Calu3 (cell line): ENCODE results near the gene FSCN2. TPM values are rescaled to one million over a fixed set of nuclear protein-coding genes. Genes with fewer than 3 reads are reported as not detected.

Experiments
- Bru-seq: library from RNA; stranded (reverse); fragments of 400-500 nt; gene quantifications from one replicate; lab custom pipeline; 2021; lab: Mats Ljungman, UMichigan
- BruChase-seq, 2 experiments: library from RNA; stranded (reverse); fragments of 400-500 nt; gene quantifications; one replicate each; lab custom pipeline; 2021; lab: Mats Ljungman, UMichigan
- BruUV-seq: library from RNA; stranded (reverse); fragments of 400-500 nt; replicated peaks from 2 replicates; lab custom pipeline; 2021; lab: Mats Ljungman, UMichigan
- CTCF ChIA-PET: fragments of 300-600 bp; sonication (Branson Sonifier 250); formaldehyde crosslinking; loops from one replicate; lab custom pipeline; 2022; ENCODE audit warnings: antibody characterized with exemption; lab: Charles Lee
- DNase-seq: peaks from one replicate; pipeline ENCODE4 v3.0.0; 2022
- H3K27ac Mint-ChIP-seq: one replicate; pipeline ENCODE4 v1.8.0; 2022; ENCODE audit warnings: mixed read lengths; ENCODE audit not compliant: unreplicated experiment
- H3K27me3 Mint-ChIP-seq: one replicate; pipeline ENCODE4 v1.8.0; 2022; ENCODE audit warnings: mixed read lengths; ENCODE audit not compliant: unreplicated experiment
- H3K36me3 Mint-ChIP-seq: one replicate; pipeline ENCODE4 v1.8.0; 2022; ENCODE audit warnings: mild to moderate bottlenecking, moderate library complexity, mixed read lengths; ENCODE audit not compliant: insufficient read depth, unreplicated experiment
- H3K4me1 Mint-ChIP-seq: one replicate; pipeline ENCODE4 v1.8.0; 2022; ENCODE audit warnings: mild to moderate bottlenecking, low read depth, mixed read lengths; ENCODE audit not compliant: unreplicated experiment
- H3K4me3 Mint-ChIP-seq: one replicate; pipeline ENCODE4 v1.8.0; 2022; ENCODE audit warnings: mild to moderate bottlenecking, low read depth, moderate library complexity, mixed read lengths; ENCODE audit not compliant: unreplicated experiment
- H3K9me3 Mint-ChIP-seq: one replicate; pipeline ENCODE4 v1.8.0; 2022; ENCODE audit warnings: low read depth, mixed read lengths; ENCODE audit not compliant: unreplicated experiment
- intact Hi-C: fragments of 100-400 bp; cut with micrococcal nuclease; formaldehyde crosslinking; loops from one replicate; pipeline ENCODE4 v1.10.0; 2022; ENCODE audit not compliant: unreplicated experiment
- long read RNA-seq: library from polyadenylated mRNA; stranded (forward); transcript quantifications from one replicate; pipeline ENCODE4 v2.0.0, GENCODE V29; 2022
- total RNA-seq: library from RNA; stranded (reverse); gene quantifications from 2 replicates; pipeline ENCODE4 v1.2.3, GENCODE V29; 2022
- TF ChIP-seq, protein P1 (sequence below): fragments of 200-600 bp; IDR thresholded peaks from one replicate; pipeline ENCODE4 v1.8.0; 2022; ENCODE audit warnings: antibody characterized with exemption; ENCODE audit not compliant: unreplicated experiment

FSCN2 gene, protein sequence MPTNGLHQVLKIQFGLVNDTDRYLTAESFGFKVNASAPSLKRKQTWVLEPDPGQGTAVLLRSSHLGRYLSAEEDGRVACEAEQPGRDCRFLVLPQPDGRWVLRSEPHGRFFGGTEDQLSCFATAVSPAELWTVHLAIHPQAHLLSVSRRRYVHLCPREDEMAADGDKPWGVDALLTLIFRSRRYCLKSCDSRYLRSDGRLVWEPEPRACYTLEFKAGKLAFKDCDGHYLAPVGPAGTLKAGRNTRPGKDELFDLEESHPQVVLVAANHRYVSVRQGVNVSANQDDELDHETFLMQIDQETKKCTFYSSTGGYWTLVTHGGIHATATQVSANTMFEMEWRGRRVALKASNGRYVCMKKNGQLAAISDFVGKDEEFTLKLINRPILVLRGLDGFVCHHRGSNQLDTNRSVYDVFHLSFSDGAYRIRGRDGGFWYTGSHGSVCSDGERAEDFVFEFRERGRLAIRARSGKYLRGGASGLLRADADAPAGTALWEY
- total RNA-seq (5.5 and 7.0 TPM in 2 replicates), Bru-seq, nascent RNA (percentile 35 among the genes with signal in this experiment), BruChase-seq, experiment 1, labeled RNA remaining after a 6-hour chase (percentile 53 among the genes with signal in this experiment), BruChase-seq, experiment 2, labeled RNA remaining after a 2-hour chase (percentile 54 among the genes with signal in this experiment)
- long read RNA-seq, partial matches to known transcripts = 1 of 2 reads
- long read RNA-seq, other reads (novel, unspliced or antisense) = 0 of 2 reads

DNA sequence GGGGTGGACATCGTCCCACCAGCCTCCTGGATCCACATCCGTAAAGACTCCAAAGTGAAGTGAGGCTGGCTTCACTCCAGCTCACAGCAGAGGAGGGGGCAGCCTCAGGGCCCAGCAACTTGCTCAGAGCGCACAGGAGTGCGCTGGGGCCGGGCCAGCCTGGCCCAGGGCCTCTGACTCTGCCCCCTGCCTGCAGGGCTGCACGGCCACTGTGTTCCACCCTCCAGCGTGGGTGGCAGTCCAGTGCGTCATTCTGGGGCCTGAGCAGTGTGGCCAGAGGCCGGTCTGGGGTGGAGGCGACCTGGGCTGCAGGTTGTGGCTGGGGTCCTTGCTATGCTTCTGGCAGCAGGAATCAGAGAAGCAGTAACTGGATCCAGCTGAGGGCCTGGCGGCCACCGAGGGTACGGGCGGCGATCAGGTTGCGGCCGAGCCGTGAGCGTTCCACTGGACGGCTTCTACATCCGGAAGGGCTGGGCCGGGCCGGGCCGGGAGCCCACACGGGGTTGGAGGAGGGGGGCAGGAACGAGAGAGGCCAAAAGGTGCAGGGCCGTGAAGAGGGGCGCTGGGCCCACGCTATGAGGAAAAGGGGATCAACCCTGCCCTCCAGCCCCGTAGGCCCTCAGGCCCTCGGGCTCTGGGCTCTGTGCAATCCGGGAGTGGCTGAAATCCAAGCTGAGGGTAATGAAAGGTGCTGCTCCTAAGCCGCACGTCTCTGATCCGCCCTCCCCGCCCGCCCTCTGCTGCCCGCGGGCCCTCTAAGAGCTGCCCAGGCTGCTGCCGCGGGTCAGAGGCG lies at the start of gene FSCN2:
TSS of gene FSCN2 (plus strand) at position 787 of the 793 bp plus-strand sequence. CDS start 155 bp downstream, outside the sequence.
- Mint-ChIP-seq H3K9me3 (no peaks in the 10 kb centered on the region), H3K36me3 (peaks cover 27% of the 10 kb centered on the region), H3K4me1 (no peaks in the 10 kb centered on the region), H3K4me3 (peak within 1 kb of the TSS; percentile 47), H3K27ac (no peak within 1 kb of the TSS), H3K27me3 (peaks cover 50% of the 10 kb centered on the region)
- TF ChIP-seq, protein P1, sequence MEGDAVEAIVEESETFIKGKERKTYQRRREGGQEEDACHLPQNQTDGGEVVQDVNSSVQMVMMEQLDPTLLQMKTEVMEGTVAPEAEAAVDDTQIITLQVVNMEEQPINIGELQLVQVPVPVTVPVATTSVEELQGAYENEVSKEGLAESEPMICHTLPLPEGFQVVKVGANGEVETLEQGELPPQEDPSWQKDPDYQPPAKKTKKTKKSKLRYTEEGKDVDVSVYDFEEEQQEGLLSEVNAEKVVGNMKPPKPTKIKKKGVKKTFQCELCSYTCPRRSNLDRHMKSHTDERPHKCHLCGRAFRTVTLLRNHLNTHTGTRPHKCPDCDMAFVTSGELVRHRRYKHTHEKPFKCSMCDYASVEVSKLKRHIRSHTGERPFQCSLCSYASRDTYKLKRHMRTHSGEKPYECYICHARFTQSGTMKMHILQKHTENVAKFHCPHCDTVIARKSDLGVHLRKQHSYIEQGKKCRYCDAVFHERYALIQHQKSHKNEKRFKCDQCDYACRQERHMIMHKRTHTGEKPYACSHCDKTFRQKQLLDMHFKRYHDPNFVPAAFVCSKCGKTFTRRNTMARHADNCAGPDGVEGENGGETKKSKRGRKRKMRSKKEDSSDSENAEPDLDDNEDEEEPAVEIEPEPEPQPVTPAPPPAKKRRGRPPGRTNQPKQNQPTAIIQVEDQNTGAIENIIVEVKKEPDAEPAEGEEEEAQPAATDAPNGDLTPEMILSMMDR = no peak
- intact Hi-C loops = no loop called here
- DNase-seq = no peak
- CTCF ChIA-PET = interaction anchor here (0.5 kb wide), 1 partner anchor 27 kb away, joined by 3 read pairs; no protein-coding TSS in a partner anchor
- BruUV-seq = no TSS peak

DNA sequence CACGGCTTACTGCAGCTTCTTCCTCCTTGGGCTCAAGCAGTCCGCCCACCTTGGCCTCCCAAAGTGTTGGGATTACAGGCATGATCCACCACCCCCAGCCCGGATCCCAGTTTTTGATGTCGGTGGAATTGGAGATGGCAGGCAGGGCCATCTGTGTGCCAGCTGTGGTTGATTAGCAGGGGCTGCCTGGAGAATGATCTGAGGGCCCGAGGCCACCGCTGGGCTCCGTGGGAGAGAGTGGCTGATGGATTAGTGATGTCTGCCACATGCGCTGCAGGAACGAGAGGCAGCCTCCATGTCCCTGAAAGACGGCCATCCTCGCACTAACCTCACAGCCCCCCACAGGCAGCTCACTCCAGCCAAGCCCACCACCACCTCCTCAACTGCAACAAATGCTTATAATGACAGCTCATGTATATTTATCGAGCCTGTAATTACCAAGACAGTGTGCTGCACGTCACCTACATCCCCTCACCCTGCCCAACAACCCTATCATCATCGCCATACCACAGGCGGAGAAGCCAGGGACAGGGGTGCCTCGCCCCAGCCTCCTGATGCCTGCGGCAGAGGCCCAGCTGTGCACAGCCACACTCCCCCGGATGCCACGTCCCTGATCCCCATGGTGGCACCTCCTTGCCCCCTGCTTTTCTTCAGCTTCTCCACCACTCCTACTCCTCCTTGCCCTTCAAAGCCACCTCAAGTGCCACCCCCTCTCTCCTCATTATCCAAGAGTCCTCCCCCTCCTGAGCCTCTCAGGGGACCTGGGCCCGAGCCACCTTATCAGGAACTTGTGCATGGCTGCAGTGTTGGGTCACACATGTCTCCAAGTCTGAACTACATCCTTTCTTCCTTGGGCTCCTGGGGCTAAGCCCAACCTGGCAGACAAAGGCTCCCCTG lies 48.8 kb upstream of the FSCN2 start:
- Mint-ChIP-seq H3K9me3 (peaks cover 3% of the 10 kb centered on the region), H3K4me3 (no peak overlapping the region), H3K27ac (no peak overlapping the region), H3K36me3 (peaks cover 3% of the 10 kb centered on the region), H3K27me3 (peaks cover 29% of the 10 kb centered on the region), H3K4me1 (no peaks in the 10 kb centered on the region)
- CTCF ChIA-PET = no interaction called here
- TF ChIP-seq, protein P1 = no peak
- intact Hi-C loops = loop anchor here (5.0 to 10.0 kb wide), 2 partner anchors 185 to 227 kb away; partner anchors contain the start of gene SLC38A10
- BruUV-seq = no TSS peak
- no peak for DNase-seq

DNA sequence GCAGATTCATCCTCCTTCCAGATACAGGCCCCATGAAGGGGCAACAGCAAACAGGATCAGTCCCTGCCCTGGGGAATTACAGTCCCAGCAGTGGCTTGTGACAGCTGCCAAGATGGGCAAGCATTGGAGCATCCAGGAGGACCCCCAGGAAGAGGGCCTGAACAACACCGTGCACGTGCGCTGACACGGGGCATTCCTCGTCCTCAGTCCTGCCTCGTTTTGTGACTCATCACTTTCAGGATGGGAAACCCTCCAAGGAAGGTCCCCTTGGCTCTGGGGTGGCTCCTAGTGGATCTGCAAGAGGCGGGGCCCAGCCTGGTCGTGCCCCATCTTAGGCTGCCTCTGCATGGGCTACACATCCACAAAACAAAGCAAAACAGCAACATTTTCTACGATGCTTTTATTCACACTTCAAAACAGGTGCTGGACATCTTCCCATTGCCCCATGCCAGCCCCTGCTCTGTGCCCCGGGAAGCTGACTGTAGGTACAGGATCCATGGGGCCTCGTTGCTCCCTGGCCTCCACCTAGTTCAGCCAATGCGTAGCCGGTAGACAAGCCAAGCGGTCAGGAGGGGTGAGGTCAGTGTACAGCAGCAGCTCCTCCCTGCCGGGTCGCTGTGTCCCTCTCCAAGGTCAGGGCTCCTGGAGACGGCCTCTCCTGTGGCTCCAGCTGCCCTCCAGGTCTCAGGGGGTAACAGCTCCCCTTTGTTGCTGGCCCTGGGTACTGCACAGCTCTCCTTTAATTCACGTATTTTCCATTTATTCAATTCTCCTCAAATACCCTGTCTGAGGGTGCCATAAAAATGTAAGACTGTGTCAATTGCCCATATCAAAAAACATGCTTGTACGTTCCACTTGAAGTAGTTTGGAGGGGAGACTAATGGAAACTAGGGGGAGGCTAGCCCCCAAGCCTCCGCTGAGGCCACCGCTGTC lies 47.8 kb upstream of the FSCN2 start:
- H3K27me3 Mint-ChIP-seq = peaks cover 29% of the 10 kb centered on the region
- peaks cover 3% of the 10 kb centered on the region for H3K36me3 Mint-ChIP-seq
- CTCF ChIA-PET = interaction anchor here (0.6 kb wide), 1 partner anchor 40 kb away, joined by 3 read pairs; no protein-coding TSS in a partner anchor
- no TSS peak for BruUV-seq
- no peak overlapping the region for H3K27ac Mint-ChIP-seq
- DNase-seq = no peak
- no peaks in the 10 kb centered on the region for H3K4me1 Mint-ChIP-seq
- TF ChIP-seq, protein P1 = no peak
- intact Hi-C loops = loop anchor here (5.0 to 10.0 kb wide), 2 partner anchors 186 to 228 kb away; partner anchors contain the start of gene SLC38A10
- H3K9me3 Mint-ChIP-seq = peaks cover 3% of the 10 kb centered on the region
- no peak overlapping the region for H3K4me3 Mint-ChIP-seq
